GM18909 (cell line): ENCODE results near the gene KRTAP4-8.
"Not testable (repeated sequence)": the region's sequence is repeated elsewhere in the genome, so short reads cannot be mapped to it uniquely, and the experiment has no call there.

Experiments
- ATAC-seq: cut with Tn5 transposase; IDR thresholded peaks from one replicate; pipeline ENCODE4 v1.9.1; 2021; ENCODE audit warnings: mild to moderate bottlenecking; ENCODE audit not compliant: unreplicated experiment, poor library complexity

Gene KRTAP4-8

GRCh38 chr17:41069031-41069430, 28.9 kb downstream of the KRTAP4-8 start:
- no peak for ATAC-seq

- ATAC-seq = no peak
These were observed 30.7 kb downstream of the KRTAP4-8 start for GRCh38 chr17:41067281-41067680.

- no peak for ATAC-seq
These were observed 31.9 kb downstream of the KRTAP4-8 start, which contains the start of gene KRTAP2-4 for GRCh38 chr17:41065829-41066624. TSS of gene KRTAP2-4 (minus strand) at chr17:41065879. CDS start at chr17:41065845, 34 bp downstream.

- not testable (repeated sequence) for ATAC-seq
These were observed 32.8 kb downstream of the KRTAP4-8 start for GRCh38 chr17:41065016-41065689.

- ATAC-seq = no peak
These were observed 33.6 kb downstream of the KRTAP4-8 start for GRCh38 chr17:41064301-41064700.

GRCh38 chr17:41063449-41063848, 34.5 kb downstream of the KRTAP4-8 start:
- ATAC-seq = no peak

GRCh38 chr17:41061964-41062363, 36.0 kb downstream of the KRTAP4-8 start:
- no peak for ATAC-seq

- no peak for ATAC-seq
These were observed 37.8 kb downstream of the KRTAP4-8 start, which contains the start of gene KRTAP2-3 for GRCh38 chr17:41060052-41060604. TSS of gene KRTAP2-3 (minus strand) at chr17:41060114. CDS start at chr17:41060050, 64 bp downstream.

- not testable (repeated sequence) for ATAC-seq
These were observed 38.5 kb downstream of the KRTAP4-8 start for GRCh38 chr17:41059276-41060051.

GRCh38 chr17:41058741-41059140, 39.2 kb downstream of the KRTAP4-8 start:
- ATAC-seq = no peak

- no peak for ATAC-seq
These were observed 40.4 kb downstream of the KRTAP4-8 start for GRCh38 chr17:41057547-41057946.

- ATAC-seq = not testable (repeated sequence)
These were observed 42.8 kb downstream of the KRTAP4-8 start, which contains the start of gene KRTAP2-2 for GRCh38 chr17:41055130-41055529. TSS of gene KRTAP2-2 (minus strand) at chr17:41055230. CDS start at chr17:41055211, 19 bp downstream.

GRCh38 chr17:41054556-41054955, 43.4 kb downstream of the KRTAP4-8 start:
- ATAC-seq = not testable (repeated sequence)

GRCh38 chr17:41054025-41054424, 43.9 kb downstream of the KRTAP4-8 start:
- ATAC-seq = no peak

GRCh38 chr17:41052566-41052965, 45.4 kb downstream of the KRTAP4-8 start:
- no peak for ATAC-seq

- no peak for ATAC-seq
These were observed 48.8 kb downstream of the KRTAP4-8 start for GRCh38 chr17:41049110-41049509.

GRCh38 chr17:41048441-41048840, 49.5 kb downstream of the KRTAP4-8 start:
- ATAC-seq = no peak
